ENCODE measurements around the gene PTOV1.

PTOV1 gene

GRCh38 chr19:49829721-49830120 lies 21.2 kb upstream of the PTOV1 start:
- TF ChIP-seq CTCF (IDR thresholded peaks at IDR 0.05; ENCODE audit: low read depth, low read length): no peak
- H3K4me3 ChIP-seq (replicated peaks in 1 of 2; ENCODE audit: low read depth in 2 of 2, low read length in 2 of 2): no peak overlapping the region
- DNase-seq (ENCODE audit: low read depth in 2 of 2): no peak

GRCh38 chr19:49830766-49831165 lies 20.2 kb upstream of the PTOV1 start:
- no peak for DNase-seq (ENCODE audit: low read depth in 2 of 2)
- no peak for TF ChIP-seq CTCF (IDR thresholded peaks at IDR 0.05; ENCODE audit: low read depth, low read length)
- H3K4me3 ChIP-seq (replicated peaks in 1 of 2; ENCODE audit: low read depth in 2 of 2, low read length in 2 of 2): no peak overlapping the region

- no peak for TF ChIP-seq CTCF (IDR thresholded peaks at IDR 0.05; ENCODE audit: low read depth, low read length)
- no peak overlapping the region for H3K4me3 ChIP-seq (replicated peaks in 1 of 2; ENCODE audit: low read depth in 2 of 2, low read length in 2 of 2)
- no peak for DNase-seq (ENCODE audit: low read depth in 2 of 2)
Measured at GRCh38 chr19:49831592-49831991, 19.4 kb upstream of the PTOV1 start.

- TF ChIP-seq CTCF (IDR thresholded peaks at IDR 0.05; ENCODE audit: low read depth, low read length): no peak
- H3K4me3 ChIP-seq (replicated peaks in 1 of 2; ENCODE audit: low read depth in 2 of 2, low read length in 2 of 2): no peak overlapping the region
- DNase-seq (ENCODE audit: low read depth in 2 of 2): no peak
Measured at GRCh38 chr19:49832556-49832955, 18.4 kb upstream of the PTOV1 start.

- no peak for TF ChIP-seq CTCF (IDR thresholded peaks at IDR 0.05; ENCODE audit: low read depth, low read length)
- H3K4me3 ChIP-seq (replicated peaks in 1 of 2; ENCODE audit: low read depth in 2 of 2, low read length in 2 of 2): no peak overlapping the region
- no peak for DNase-seq (ENCODE audit: low read depth in 2 of 2)
Measured at GRCh38 chr19:49833599-49833998, 17.4 kb upstream of the PTOV1 start.

GRCh38 chr19:49835562-49835961 lies 15.4 kb upstream of the PTOV1 start:
- no peak overlapping the region for H3K4me3 ChIP-seq (replicated peaks in 1 of 2; ENCODE audit: low read depth in 2 of 2, low read length in 2 of 2)
- no peak for TF ChIP-seq CTCF (IDR thresholded peaks at IDR 0.05; ENCODE audit: low read depth, low read length)
- no peak for DNase-seq (ENCODE audit: low read depth in 2 of 2)

Data from cardiac fibroblast (primary cell).